ENCODE results near the gene MEPE.

The MEPE gene
- total RNA-seq, result 0 reads per million in 2 donors

GRCh38 chr4:87832669-87833068, at the start of gene MEPE:
TSS of gene MEPE (plus strand) at chr4:87832969. CDS start at chr4:87834715, 1,746 bp downstream.
- no peak for DNase-seq

GRCh38 chr4:87783781-87784180, 49.0 kb upstream of the MEPE start:
- no peak for DNase-seq

GRCh38 chr4:87785731-87786509, 46.8 kb upstream of the MEPE start:
- DNase-seq, result no peak

GRCh38 chr4:87799301-87800113, 33.3 kb upstream of the MEPE start, which contains the start of gene IBSP:
TSS of gene IBSP (plus strand) at chr4:87799554. CDS start at chr4:87802362, 2,808 bp downstream.
- DNase-seq, result no peak

GRCh38 chr4:87802858-87803257, 29.9 kb upstream of the MEPE start:
- no peak for DNase-seq

- DNase-seq, result no peak
Measured at GRCh38 chr4:87803421-87803820, 29.3 kb upstream of the MEPE start.

- DNase-seq, result no peak
Measured at GRCh38 chr4:87804871-87805270, 27.9 kb upstream of the MEPE start.

- no peak for DNase-seq
Measured at GRCh38 chr4:87805971-87806370, 26.8 kb upstream of the MEPE start.

- no peak for DNase-seq
Measured at GRCh38 chr4:87806520-87806919, 26.2 kb upstream of the MEPE start.

GRCh38 chr4:87807402-87807801, 25.4 kb upstream of the MEPE start:
- DNase-seq, result no peak

- DNase-seq, result no peak
Measured at GRCh38 chr4:87811977-87812376, 20.8 kb upstream of the MEPE start.

- no peak for DNase-seq
Measured at GRCh38 chr4:87819281-87819919, 13.4 kb upstream of the MEPE start.

GRCh38 chr4:87823200-87823599, 9.6 kb upstream of the MEPE start:
- DNase-seq, result no peak

GRCh38 chr4:87823724-87824123, 9.0 kb upstream of the MEPE start:
- no peak for DNase-seq

GRCh38 chr4:87824352-87824751, 8.4 kb upstream of the MEPE start:
- DNase-seq, result no peak

- no peak for DNase-seq
Measured at GRCh38 chr4:87834401-87834800, 1.6 kb downstream of the MEPE start.

- DNase-seq, result no peak
Measured at GRCh38 chr4:87835197-87835596, 2.4 kb downstream of the MEPE start.

GRCh38 chr4:87835743-87836142, 3.0 kb downstream of the MEPE start:
- no peak for DNase-seq

GRCh38 chr4:87838205-87838604, 5.4 kb downstream of the MEPE start:
- no peak for DNase-seq

- DNase-seq, result peak in 1 of 5 experiments; percentile 28
Measured at GRCh38 chr4:87838890-87839591, 6.3 kb downstream of the MEPE start.

GRCh38 chr4:87839592-87839946, 6.8 kb downstream of the MEPE start:
- DNase-seq, result no peak

GRCh38 chr4:87840149-87840548, 7.4 kb downstream of the MEPE start:
- DNase-seq, result no peak

- no peak for DNase-seq
Measured at GRCh38 chr4:87843936-87844335, 11.2 kb downstream of the MEPE start.
